ENCODE measurements around the gene MYD88. TPM values are rescaled to one million over a fixed set of nuclear protein-coding genes. Genes with fewer than 3 reads are reported as not detected.

The MYD88 gene
- total RNA-seq, 4 donors from 2014 or later = 32.6 to 109 (median 45.8) TPM

DNA sequence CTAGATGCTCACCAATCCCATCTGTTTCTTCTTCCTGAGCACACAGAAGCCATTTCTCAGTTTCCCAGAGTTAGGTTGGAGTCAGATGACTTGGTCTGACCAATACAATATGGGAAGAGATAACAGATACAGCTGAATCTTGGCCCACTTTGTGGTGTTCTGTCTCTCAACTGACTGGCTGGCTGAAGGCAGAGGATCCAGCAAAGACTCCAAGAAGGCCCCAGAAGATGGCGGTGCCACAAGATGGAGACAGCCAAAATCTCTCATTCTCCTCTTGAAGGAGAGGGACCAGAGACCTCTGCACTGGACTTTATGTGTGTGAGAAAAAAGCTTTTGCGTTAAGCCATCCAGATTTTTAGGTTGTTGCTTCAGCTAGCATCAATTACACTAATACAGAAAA lies 18.7 kb downstream of the MYD88 start:
- TF ChIP-seq, protein P1, sequence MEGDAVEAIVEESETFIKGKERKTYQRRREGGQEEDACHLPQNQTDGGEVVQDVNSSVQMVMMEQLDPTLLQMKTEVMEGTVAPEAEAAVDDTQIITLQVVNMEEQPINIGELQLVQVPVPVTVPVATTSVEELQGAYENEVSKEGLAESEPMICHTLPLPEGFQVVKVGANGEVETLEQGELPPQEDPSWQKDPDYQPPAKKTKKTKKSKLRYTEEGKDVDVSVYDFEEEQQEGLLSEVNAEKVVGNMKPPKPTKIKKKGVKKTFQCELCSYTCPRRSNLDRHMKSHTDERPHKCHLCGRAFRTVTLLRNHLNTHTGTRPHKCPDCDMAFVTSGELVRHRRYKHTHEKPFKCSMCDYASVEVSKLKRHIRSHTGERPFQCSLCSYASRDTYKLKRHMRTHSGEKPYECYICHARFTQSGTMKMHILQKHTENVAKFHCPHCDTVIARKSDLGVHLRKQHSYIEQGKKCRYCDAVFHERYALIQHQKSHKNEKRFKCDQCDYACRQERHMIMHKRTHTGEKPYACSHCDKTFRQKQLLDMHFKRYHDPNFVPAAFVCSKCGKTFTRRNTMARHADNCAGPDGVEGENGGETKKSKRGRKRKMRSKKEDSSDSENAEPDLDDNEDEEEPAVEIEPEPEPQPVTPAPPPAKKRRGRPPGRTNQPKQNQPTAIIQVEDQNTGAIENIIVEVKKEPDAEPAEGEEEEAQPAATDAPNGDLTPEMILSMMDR (IDR thresholded peaks at IDR 0.05; ENCODE audit: low read depth) = no peak

DNA sequence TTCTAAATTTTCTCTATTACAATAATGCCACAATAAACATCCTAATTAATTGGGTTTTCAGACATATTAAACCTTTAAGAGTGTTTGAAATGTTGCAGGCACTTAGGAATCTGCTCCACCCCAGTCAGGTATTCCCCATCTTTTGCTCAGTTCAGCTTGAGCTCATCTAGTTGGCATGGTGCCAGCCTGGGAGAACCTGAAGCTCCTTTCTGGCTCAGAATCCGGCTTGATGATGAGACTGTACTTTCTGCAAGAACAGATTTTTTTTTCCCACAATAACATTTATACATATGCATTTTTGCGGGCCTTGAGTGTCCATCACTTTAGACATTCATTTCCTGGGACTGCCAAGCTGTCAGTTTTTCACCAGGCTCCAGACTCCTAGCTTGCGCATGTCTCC lies 19.1 kb downstream of the MYD88 start:
- TF ChIP-seq, protein P1 (IDR thresholded peaks at IDR 0.05; ENCODE audit: low read depth) = no peak

DNA sequence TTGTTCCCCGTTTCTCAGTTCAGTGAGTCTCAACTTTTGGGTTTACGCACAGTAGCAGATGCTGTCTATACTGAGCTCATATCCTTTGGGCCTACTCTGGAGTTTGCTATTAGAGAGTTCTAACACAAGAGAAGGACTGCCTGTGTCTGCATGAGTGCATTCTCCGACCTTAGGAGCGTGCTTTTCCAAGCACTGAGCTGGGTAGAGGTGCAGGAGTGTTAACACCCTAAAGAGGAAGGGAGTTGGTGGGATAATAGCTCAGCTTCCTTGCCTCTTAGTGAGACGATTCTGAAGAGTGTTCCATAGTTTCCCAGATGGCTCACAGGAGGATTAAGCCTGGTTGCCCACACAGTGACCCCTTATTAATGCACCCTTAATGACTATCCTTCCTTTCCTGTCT lies 20.0 kb downstream of the MYD88 start:
- TF ChIP-seq, protein P1 (IDR thresholded peaks at IDR 0.05; ENCODE audit: low read depth) = no peak

DNA sequence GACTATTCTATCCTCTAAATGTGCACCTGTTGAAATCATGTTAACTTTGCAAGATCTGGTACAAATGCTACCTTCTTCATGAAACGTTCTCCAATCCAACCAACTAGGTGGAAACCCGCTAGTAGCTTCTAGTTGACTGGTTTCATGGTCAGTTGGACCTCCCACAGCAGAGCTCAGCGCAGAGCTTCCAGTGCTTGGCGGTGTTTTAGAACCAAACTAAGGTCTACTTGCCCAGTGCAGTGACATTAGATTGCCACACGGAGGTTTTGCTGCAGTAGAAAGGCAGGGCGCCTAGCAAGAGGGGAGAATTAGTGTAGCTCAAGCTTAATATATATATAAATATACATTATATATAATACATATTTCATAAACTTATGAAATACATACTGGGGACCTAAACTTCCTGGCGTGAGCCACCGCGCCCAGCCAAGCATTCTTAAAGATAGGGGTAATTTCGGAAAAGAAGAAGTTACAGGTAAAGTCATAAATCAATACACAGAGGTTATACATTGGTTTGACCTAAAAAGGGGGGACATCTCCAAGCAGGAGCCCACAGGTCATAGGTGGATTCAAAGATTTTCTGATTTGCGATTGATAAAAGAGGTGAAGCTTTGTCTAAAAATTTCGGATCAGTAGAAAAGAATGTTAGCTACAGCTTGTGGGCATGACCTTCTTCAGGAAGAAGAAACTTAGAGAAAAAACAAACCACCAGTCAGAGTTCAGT lies 24.8 kb downstream of the MYD88 start:
- TF ChIP-seq, protein P1 (IDR thresholded peaks at IDR 0.05; ENCODE audit: low read depth) = no peak

DNA sequence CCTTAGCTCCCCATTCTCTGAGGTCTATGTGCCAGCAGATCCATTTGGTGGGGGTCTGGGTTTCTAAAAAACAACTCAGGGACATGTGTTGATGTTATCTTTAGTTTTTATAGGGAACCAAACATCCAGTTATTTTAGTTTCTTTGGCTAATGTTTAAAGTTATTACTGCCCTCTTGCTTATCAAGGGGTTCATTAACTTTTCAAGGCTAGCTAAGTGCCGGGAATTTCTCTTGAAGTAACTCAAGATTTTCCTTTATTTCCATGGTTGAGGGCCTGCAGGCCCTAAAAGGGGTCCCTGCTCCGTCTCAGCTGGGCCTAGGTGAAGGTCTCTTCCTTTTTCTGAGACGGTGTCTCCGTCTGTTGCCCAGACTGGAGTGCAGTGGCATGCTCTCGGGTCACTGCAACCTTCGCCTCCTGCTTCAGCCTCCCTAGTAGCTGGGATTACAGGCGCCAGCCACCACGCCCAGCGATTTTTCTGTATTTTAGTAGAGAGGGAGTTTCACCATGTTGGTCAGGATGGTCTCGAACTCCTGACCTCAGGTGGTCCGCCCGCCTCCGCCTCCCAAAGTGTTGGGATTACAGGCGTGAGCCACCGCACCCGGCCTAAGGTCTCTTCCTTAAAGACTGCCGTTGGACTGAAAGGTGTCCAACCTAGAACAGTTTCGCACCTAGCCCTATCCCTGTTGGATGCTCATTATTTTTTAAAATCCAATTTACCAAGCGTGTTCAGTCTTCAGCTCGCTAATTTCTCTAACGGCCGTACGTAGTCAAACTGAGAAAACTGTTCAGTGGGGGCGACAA lies 25.6 kb downstream of the MYD88 start:
- TF ChIP-seq, protein P1 (IDR thresholded peaks at IDR 0.05; ENCODE audit: low read depth) = no peak

DNA sequence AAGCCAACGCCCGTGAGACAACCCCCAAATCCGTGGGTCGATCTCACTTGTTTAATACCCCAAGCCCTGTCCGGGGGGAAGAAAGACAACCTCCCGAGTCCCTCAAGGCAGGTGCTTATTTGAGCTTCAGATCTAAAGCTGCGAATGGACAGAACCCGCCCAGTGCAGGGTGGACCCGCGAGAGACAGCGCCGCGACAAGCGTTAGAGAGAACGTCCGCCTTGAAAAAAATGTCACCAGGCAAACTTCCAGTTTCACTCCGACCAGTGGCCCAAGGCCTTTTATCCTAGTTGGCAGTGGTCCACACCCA lies 26.1 kb downstream of the MYD88 start:
- TF ChIP-seq, protein P1 (IDR thresholded peaks at IDR 0.05; ENCODE audit: low read depth) = no peak

DNA sequence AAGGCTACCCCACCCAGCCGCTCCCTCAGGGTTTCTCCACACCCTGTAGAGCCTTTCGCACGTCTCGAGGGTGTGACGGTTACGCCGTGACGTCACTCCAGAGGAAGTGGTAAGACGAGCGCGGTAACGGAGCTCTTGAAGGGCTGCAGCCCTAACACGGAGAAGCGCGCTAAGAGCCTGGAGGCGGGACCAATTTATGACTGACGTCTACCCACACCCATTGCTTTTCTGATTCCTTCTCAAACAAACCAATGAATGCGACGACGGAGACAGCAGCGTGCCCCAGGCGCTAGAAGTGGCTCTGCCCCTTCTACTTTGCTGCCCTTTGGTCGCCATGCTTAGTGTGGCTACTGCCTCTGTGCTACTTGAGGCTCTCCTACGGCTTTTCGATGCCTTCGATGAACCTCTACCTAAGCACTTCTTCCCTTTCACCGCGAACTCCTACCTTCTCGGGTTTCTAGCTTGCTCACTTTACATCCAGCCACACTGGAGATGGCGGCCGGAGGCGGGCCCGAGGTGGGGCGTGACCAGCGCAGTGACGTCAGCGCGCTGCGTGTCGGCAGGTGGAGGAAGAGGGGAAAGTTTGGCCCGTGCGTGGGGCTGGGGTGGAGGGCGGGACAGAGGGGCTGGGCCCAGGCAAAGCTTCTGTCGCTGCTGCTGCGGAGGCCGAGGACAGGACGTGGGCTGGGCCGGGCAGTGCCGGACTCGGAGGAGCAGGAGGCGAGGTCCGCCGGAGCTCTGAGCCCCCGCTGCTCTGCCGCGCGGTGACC lies 26.7 kb downstream of the MYD88 start, which contains the start of gene OXSR1:
OXSR1 (plus strand) TSS at position 586 of the 770 bp plus-strand sequence. CDS start 340 bp downstream, outside the sequence.
- TF ChIP-seq, protein P1 (IDR thresholded peaks at IDR 0.05; ENCODE audit: low read depth) = no peak
